Liver (tissue), 9 donors: ENCODE results near the gene MLLT10. TPM values are rescaled to one million over a fixed set of nuclear protein-coding genes. Genes with fewer than 3 reads are reported as not detected.

Experiments used
- DNase-seq: peaks from one replicate; pipeline ENCODE4 v3.0.0-alpha.2; 2017; ENCODE audit warnings: low spot score
- H3K27ac ChIP-seq, 2 donors: one replicate each; pipeline ENCODE4 v1.7.0; 2013; ENCODE audit warnings: inconsistent platforms in 2 of 2, low read length in 2 of 2, control low read depth in 1 of 2, low read depth in 1 of 2, mild to moderate bottlenecking in 1 of 2
- H3K27me3 ChIP-seq, 4 donors: one replicate each; pipeline versions ENCODE4 v1.6.1 to v1.7.0; 2013; ENCODE audit warnings: low read length in 3 of 4, inconsistent platforms in 1 of 4, mild to moderate bottlenecking in 1 of 4, moderate library complexity in 1 of 4; ENCODE audit not compliant: control insufficient read depth in 4 of 4, insufficient read depth in 4 of 4
- H3K36me3 ChIP-seq, 4 donors: one replicate each; pipeline versions ENCODE4 v1.6.1 to v1.7.0; 2013; ENCODE audit warnings: low read length in 3 of 4, mild to moderate bottlenecking in 3 of 4, low read depth in 1 of 4, moderate library complexity in 1 of 4; ENCODE audit not compliant: control insufficient read depth in 4 of 4, insufficient read depth in 3 of 4
- H3K4me1 ChIP-seq, 4 donors: one replicate each; pipeline versions ENCODE4 v1.6.1 to v1.7.0; 2013; ENCODE audit warnings: low read length in 3 of 4, mild to moderate bottlenecking in 3 of 4, moderate library complexity in 1 of 4; ENCODE audit not compliant: control insufficient read depth in 4 of 4, insufficient read depth in 4 of 4
- H3K4me3 ChIP-seq, 3 donors: one replicate each; pipeline versions ENCODE4 v1.6.1 to v1.7.0; 2013; ENCODE audit warnings: low read length in 3 of 3, control low read depth in 1 of 3, low read depth in 1 of 3, mild to moderate bottlenecking in 1 of 3
- H3K9ac ChIP-seq, 2 donors: one replicate each; pipeline ENCODE4 v1.7.0; 2013; ENCODE audit warnings: low read length in 2 of 2, mild to moderate bottlenecking in 2 of 2, moderate library complexity in 2 of 2, control low read depth in 1 of 2, low read depth in 1 of 2
- H3K9me3 ChIP-seq, 4 donors: one replicate each; pipeline versions ENCODE4 v1.6.1 to v1.7.0; 2013; ENCODE audit warnings: low read length in 3 of 4; ENCODE audit not compliant: control insufficient read depth in 4 of 4
- ATF3 ChIP-seq: IDR thresholded peaks from 2 replicates; pipeline ENCODE4 v1.6.1; 2016; ENCODE audit warnings: antibody characterized with exemption
- CTCF ChIP-seq: fragments of 150-350 bp; IDR thresholded peaks from 2 replicates; pipeline ENCODE4 v1.5.1; 2017; ENCODE audit warnings: improper control_type of control experiment, low read depth, low read length; ENCODE audit not compliant: missing input control
- FOXA2 ChIP-seq: IDR thresholded peaks from 2 replicates; pipeline ENCODE4 v1.6.1; 2016; ENCODE audit warnings: antibody characterized with exemption
- GABPA ChIP-seq, 2 donors: IDR thresholded peaks in 1 of 2; conservative IDR thresholded peaks in 1 of 2; 2 replicates each; pipeline ENCODE4 v1.6.1; 2016; ENCODE audit warnings: antibody characterized with exemption in 2 of 2, mild to moderate bottlenecking in 1 of 2, moderate library complexity in 1 of 2
- HNF4A ChIP-seq, 2 donors: conservative IDR thresholded peaks; 2 replicates each; pipeline ENCODE4 v1.6.1; 2016; ENCODE audit warnings: antibody characterized with exemption in 2 of 2, mild to moderate bottlenecking in 2 of 2
- HNF4G ChIP-seq: IDR thresholded peaks from 2 replicates; pipeline ENCODE4 v1.6.1; 2016; ENCODE audit warnings: antibody characterized with exemption
- JUND ChIP-seq, 2 donors: IDR thresholded peaks; 2 replicates each; pipeline ENCODE4 v1.6.1; 2016; ENCODE audit warnings: antibody characterized with exemption in 2 of 2
- MAX ChIP-seq: IDR thresholded peaks from 2 replicates; pipeline ENCODE4 v1.6.1; 2016; ENCODE audit warnings: antibody characterized with exemption
- NR2F2 ChIP-seq: IDR thresholded peaks from 2 replicates; pipeline ENCODE4 v1.6.1; 2016; ENCODE audit warnings: antibody characterized with exemption
- RAD21 ChIP-seq, 2 donors: IDR thresholded peaks; 2 replicates each; pipeline ENCODE4 v1.6.1; 2016; ENCODE audit warnings: antibody characterized with exemption in 2 of 2, mild to moderate bottlenecking in 2 of 2
- REST ChIP-seq: IDR thresholded peaks from 2 replicates; pipeline ENCODE4 v1.6.1; 2016; ENCODE audit warnings: antibody characterized with exemption, mild to moderate bottlenecking
- RXRA ChIP-seq, 2 donors: IDR thresholded peaks; 2 replicates each; pipeline ENCODE4 v1.6.1; 2017 to 2018; ENCODE audit warnings: antibody characterized with exemption in 2 of 2, mild to moderate bottlenecking in 1 of 2
- SP1 ChIP-seq: IDR thresholded peaks from 2 replicates; pipeline ENCODE4 v1.6.1; 2018; ENCODE audit warnings: antibody characterized with exemption, mild to moderate bottlenecking
- YY1 ChIP-seq: IDR thresholded peaks from 2 replicates; pipeline ENCODE4 v1.6.1; 2016; ENCODE audit warnings: antibody characterized with exemption, mild to moderate bottlenecking
- WGBS: extraction: QIAGEN DNeasy Blood & Tissue Kit; methylation state at CpG from one replicate; pipeline ENCODE4 v1.1.7; 2013; 5-methylcytosine and 5-hydroxymethylcytosine counted together
- polyA plus RNA-seq, 2 donors: library from polyadenylated mRNA; stranded (reverse) in 1 of 2; unstranded in 1 of 2; fragments of 200-250 nt in 1 of 2; fragments of >200 nt in 1 of 2; fragmentation: Nextera tagmentation in 1 of 2; extraction: Ambion mirVana in 1 of 2; gene quantifications; one replicate each; pipeline versions ENCODE4 v1.2.1 to v1.2.3, GENCODE V29; 2013 to 2015
- total RNA-seq, 2 donors: library from RNA; depleted of rRNA; stranded (reverse); fragments of >200 nt; gene quantifications; one replicate each; pipeline ENCODE4 v1.2.3, GENCODE V29; 2014
- donor health status: healthy.
- donor health status: healthy.
- donor health status: healthy.
- donor health status: healthy.
- donor health status: healthy.

The MLLT10 gene
- total and polyA plus RNA-seq, 4 donors, result 11.9 to 47.4 (median 22.6) TPM

GRCh38 chr10:21488957-21489446, 45.0 kb upstream of the MLLT10 start:
- TF ChIP-seq JUND (IDR thresholded peaks at IDR 0.05) (no peak), YY1 (no peak), NR2F2 (no peak), CTCF (no peak), SP1 (no peak), GABPA (IDR thresholded peaks at IDR 0.05 in 1 of 2, conservative IDR thresholded peaks at IDR 0.05 in 1 of 2) (no peak), ATF3 (no peak), MAX (no peak)
- no peak overlapping the region for H3K27ac ChIP-seq
- no peaks in the 10 kb centered on the region for H3K27me3 ChIP-seq
- no peak for DNase-seq
- H3K36me3 ChIP-seq, result no peaks in the 10 kb centered on the region
- no peaks in the 10 kb centered on the region for H3K9me3 ChIP-seq
- WGBS, result 77% methylated on average over 5 of the region's 5 CpGs
- no peak overlapping the region for H3K9ac ChIP-seq
- peaks cover 0 to 3% (median under 1%) of the 10 kb centered on the region in 4 donors for H3K4me1 ChIP-seq
- no peak overlapping the region for H3K4me3 ChIP-seq

GRCh38 chr10:21490028-21490710, 43.9 kb upstream of the MLLT10 start:
- no peak overlapping the region for H3K4me3 ChIP-seq
- peaks cover 0 to 8% (median 3%) of the 10 kb centered on the region in 4 donors for H3K4me1 ChIP-seq
- H3K9me3 ChIP-seq, result no peaks in the 10 kb centered on the region
- no peaks in the 10 kb centered on the region for H3K36me3 ChIP-seq
- WGBS, result 96% methylated on average over 4 of the region's 4 CpGs
- TF ChIP-seq SP1, result no peak
- no peak for TF ChIP-seq YY1
- TF ChIP-seq HNF4G, result no peak
- TF ChIP-seq CTCF, result no peak
- no peak for TF ChIP-seq RAD21 (IDR thresholded peaks at IDR 0.05)
- TF ChIP-seq ATF3, result no peak
- no peak for TF ChIP-seq JUND (IDR thresholded peaks at IDR 0.05)
- no peak for TF ChIP-seq RXRA (IDR thresholded peaks at IDR 0.05)
- no peak overlapping the region for H3K9ac ChIP-seq
- H3K27ac ChIP-seq, result no peak overlapping the region
- no peak for DNase-seq
- H3K27me3 ChIP-seq, result no peaks in the 10 kb centered on the region

GRCh38 chr10:21490711-21491105, 43.3 kb upstream of the MLLT10 start:
- no peak overlapping the region for H3K9ac ChIP-seq
- H3K4me3 ChIP-seq, result no peak overlapping the region
- H3K4me1 ChIP-seq, result peaks cover 0 to 12% (median 7%) of the 10 kb centered on the region in 4 donors
- WGBS, result 90% methylated on average over 2 of the region's 2 CpGs
- no peak for DNase-seq
- no peak overlapping the region for H3K27ac ChIP-seq
- H3K9me3 ChIP-seq, result no peaks in the 10 kb centered on the region
- H3K36me3 ChIP-seq, result no peaks in the 10 kb centered on the region
- H3K27me3 ChIP-seq, result no peaks in the 10 kb centered on the region
- TF ChIP-seq HNF4A (conservative IDR thresholded peaks at IDR 0.05) (no peak), RXRA (IDR thresholded peaks at IDR 0.05) (no peak), FOXA2 (no peak), CTCF (no peak), GABPA (IDR thresholded peaks at IDR 0.05 in 1 of 2, conservative IDR thresholded peaks at IDR 0.05 in 1 of 2) (no peak), RAD21 (IDR thresholded peaks at IDR 0.05) (no peak), JUND (IDR thresholded peaks at IDR 0.05) (no peak), NR2F2 (no peak), REST (no peak), ATF3 (no peak)
